ENCODE data around the gene DOC2A.

GRCh38 chr16:29987371-29988085 is 23.3 kb downstream of the DOC2A start:
- TF ChIP-seq CTCF (IDR thresholded peaks at IDR 0.05; ENCODE audit: low read depth, low read length, poor library complexity, severe bottlenecking) = no peak
- no peak for TF ChIP-seq EZH2phosphoT487 (IDR thresholded peaks at IDR 0.05; ENCODE audit: borderline replicate concordance, low read length)
